HL-60/S4 treated with retinoic acid at 250 ng/mL for 4 days and 3 days (cell line): ENCODE results near the gene RPAP3.

ENCODE experiments used
- in situ Hi-C: fragments of 300-500 bp; cut with MboI; formaldehyde crosslinking; loops from 2 replicates; pipeline ENCODE4 v1.7.0; 2022; ENCODE audit warnings: low sequenced_read_pairs

Gene RPAP3

GRCh38 chr12:47725091-47725772 lies 19.4 kb upstream of the RPAP3 start, which contains the start of gene ENDOU:
Gene ENDOU, minus strand, starts transcription at chr12:47725490. Its CDS starts 77 bp downstream, at chr12:47725413.
- in situ Hi-C loops = loop anchor here (25.0 kb wide), 1 partner anchor 437 kb away; the partner anchor contains the start of gene ASB8

- in situ Hi-C loops = no loop called here
Observed at GRCh38 chr12:47722941-47723631, 17.3 kb upstream of the RPAP3 start.

GRCh38 chr12:47722136-47722834 lies 16.5 kb upstream of the RPAP3 start:
- in situ Hi-C loops = no loop called here

- in situ Hi-C loops = no loop called here
Observed at GRCh38 chr12:47721431-47721973, 15.7 kb upstream of the RPAP3 start.

GRCh38 chr12:47718531-47718930 lies 12.7 kb upstream of the RPAP3 start:
- in situ Hi-C loops = no loop called here

GRCh38 chr12:47717443-47718193 lies 11.8 kb upstream of the RPAP3 start:
- in situ Hi-C loops = no loop called here

GRCh38 chr12:47717046-47717442 lies 11.2 kb upstream of the RPAP3 start:
- in situ Hi-C loops = no loop called here

GRCh38 chr12:47715877-47716548 lies 10.2 kb upstream of the RPAP3 start:
- in situ Hi-C loops = no loop called here

GRCh38 chr12:47715393-47715876 lies 9.6 kb upstream of the RPAP3 start:
- in situ Hi-C loops = no loop called here

- in situ Hi-C loops = no loop called here
Observed at GRCh38 chr12:47714826-47715386, 9.1 kb upstream of the RPAP3 start.

- in situ Hi-C loops = no loop called here
Observed at GRCh38 chr12:47712171-47712570, 6.3 kb upstream of the RPAP3 start.

- in situ Hi-C loops = no loop called here
Observed at GRCh38 chr12:47711448-47711847, 5.6 kb upstream of the RPAP3 start.

- in situ Hi-C loops = no loop called here
Observed at GRCh38 chr12:47710278-47710677, 4.4 kb upstream of the RPAP3 start.

GRCh38 chr12:47709671-47710070 lies 3.8 kb upstream of the RPAP3 start:
- in situ Hi-C loops = no loop called here

- in situ Hi-C loops = no loop called here
Observed at GRCh38 chr12:47709237-47709636, 3.4 kb upstream of the RPAP3 start.

GRCh38 chr12:47707905-47708543 lies 2.2 kb upstream of the RPAP3 start:
- in situ Hi-C loops = no loop called here

- in situ Hi-C loops = no loop called here
Observed at GRCh38 chr12:47707355-47707754, 1.5 kb upstream of the RPAP3 start.

- in situ Hi-C loops = no loop called here
Observed at GRCh38 chr12:47705229-47705565, 633 bp downstream of the RPAP3 start.

GRCh38 chr12:47704719-47705118 lies 1.1 kb downstream of the RPAP3 start:
- in situ Hi-C loops = no loop called here
